Measurements from ENCODE around the gene TEAD2. TPM values are rescaled to one million over a fixed set of nuclear protein-coding genes. Genes with fewer than 3 reads are reported as not detected.

TEAD2 gene
- 40.1 and 41.3 TPM in 2 replicates for total RNA-seq

- peak; percentile 97 for DNase-seq (ENCODE audit: insufficient read length, low spot score, missing footprints)
- no peaks in the 10 kb centered on the region for H4K20me1 ChIP-seq (ENCODE audit: insufficient read depth, low read length)
- H3K4me3 ChIP-seq (ENCODE audit: insufficient read depth, low read length) = peak within 1 kb of the TSS; percentile 82
- H3K79me2 ChIP-seq (ENCODE audit: insufficient read depth, low read length) = peaks cover 6% of the 10 kb centered on the region
- H3K27ac ChIP-seq (ENCODE audit: low read depth, low read length) = peak within 1 kb of the TSS; percentile 62
- TF ChIP-seq CTCF (IDR thresholded peaks at IDR 0.05; ENCODE audit: extremely low read depth, low read depth, low read length) = no peak
- H3K27me3 ChIP-seq (ENCODE audit: insufficient read depth, low read length) = no peaks in the 10 kb centered on the region
- peak within 1 kb of the TSS; percentile 94 for H2AFZ ChIP-seq (ENCODE audit: low read length)
- H3K9me3 ChIP-seq (ENCODE audit: low read depth, low read length) = no peaks in the 10 kb centered on the region
- H3K4me2 ChIP-seq (ENCODE audit: insufficient read depth, low read length) = peak within 1 kb of the TSS; percentile 95
- H3K36me3 ChIP-seq (ENCODE audit: insufficient read depth, low read length) = peaks cover 7% of the 10 kb centered on the region
- peaks cover 12% of the 10 kb centered on the region for H3K4me1 ChIP-seq (ENCODE audit: insufficient read depth, low read length)
Observed at GRCh38 chr19:49362048-49362928, at the start of gene TEAD2. TSS of gene TEAD2 (minus strand) at chr19:49362416. CDS start at chr19:49360075, 2,341 bp downstream.

GRCh38 chr19:49411681-49412326 is 49.6 kb upstream of the TEAD2 start:
- H3K27ac ChIP-seq (ENCODE audit: low read depth, low read length) = no peak overlapping the region
- H2AFZ ChIP-seq (ENCODE audit: low read length) = no peak overlapping the region
- no peak for TF ChIP-seq CTCF (IDR thresholded peaks at IDR 0.05; ENCODE audit: extremely low read depth, low read depth, low read length)
- no peaks in the 10 kb centered on the region for H4K20me1 ChIP-seq (ENCODE audit: insufficient read depth, low read length)
- H3K36me3 ChIP-seq (ENCODE audit: insufficient read depth, low read length) = no peaks in the 10 kb centered on the region
- no peaks in the 10 kb centered on the region for H3K9me3 ChIP-seq (ENCODE audit: low read depth, low read length)
- H3K4me1 ChIP-seq (ENCODE audit: insufficient read depth, low read length) = peaks cover 12% of the 10 kb centered on the region
- no peaks in the 10 kb centered on the region for H3K27me3 ChIP-seq (ENCODE audit: insufficient read depth, low read length)
- no peaks in the 10 kb centered on the region for H3K79me2 ChIP-seq (ENCODE audit: insufficient read depth, low read length)
- no peak overlapping the region for H3K4me2 ChIP-seq (ENCODE audit: insufficient read depth, low read length)
- peak; percentile 82 for DNase-seq (ENCODE audit: insufficient read length, low spot score, missing footprints)
- no peak overlapping the region for H3K4me3 ChIP-seq (ENCODE audit: insufficient read depth, low read length)

- no peaks in the 10 kb centered on the region for H3K27me3 ChIP-seq (ENCODE audit: insufficient read depth, low read length)
- no peak overlapping the region for H3K4me3 ChIP-seq (ENCODE audit: insufficient read depth, low read length)
- H3K4me1 ChIP-seq (ENCODE audit: insufficient read depth, low read length) = peaks cover under 1% of the 10 kb centered on the region
- no peaks in the 10 kb centered on the region for H3K36me3 ChIP-seq (ENCODE audit: insufficient read depth, low read length)
- H3K79me2 ChIP-seq (ENCODE audit: insufficient read depth, low read length) = no peaks in the 10 kb centered on the region
- TF ChIP-seq CTCF (IDR thresholded peaks at IDR 0.05; ENCODE audit: extremely low read depth, low read depth, low read length) = no peak
- H4K20me1 ChIP-seq (ENCODE audit: insufficient read depth, low read length) = no peaks in the 10 kb centered on the region
- H2AFZ ChIP-seq (ENCODE audit: low read length) = no peak overlapping the region
- H3K4me2 ChIP-seq (ENCODE audit: insufficient read depth, low read length) = no peak overlapping the region
- H3K9me3 ChIP-seq (ENCODE audit: low read depth, low read length) = no peaks in the 10 kb centered on the region
- DNase-seq (ENCODE audit: insufficient read length, low spot score, missing footprints) = peak; percentile 46
- H3K27ac ChIP-seq (ENCODE audit: low read depth, low read length) = no peak overlapping the region
Observed at GRCh38 chr19:49409441-49410029, 47.3 kb upstream of the TEAD2 start.

All from osteoblast (primary cell).